MM.1S (cell line): ENCODE measurements around the gene LSR.

Experiments used
- DNase-seq: peaks from one replicate; pipeline ENCODE4 v3.0.0-alpha.2; 2015
- H2AFZ ChIP-seq: fragments of 300-600 bp; sonication (generic); 2 replicates; pipeline ENCODE4 v1.6.0; 2016; ENCODE audit warnings: antibody characterized with exemption, low read length
- H3F3A ChIP-seq: fragments of 300-600 bp; sonication (generic); 2 replicates; pipeline ENCODE4 v1.6.1; 2016; ENCODE audit warnings: mild to moderate bottlenecking, antibody characterized with exemption, low read length, moderate library complexity, mixed read lengths; ENCODE audit not compliant: insufficient read depth
- H3K27ac ChIP-seq: fragments of 300-600 bp; sonication (generic); 2 replicates; pipeline ENCODE4 v1.5.1; 2016; ENCODE audit warnings: mild to moderate bottlenecking, low read length
- H3K27me3 ChIP-seq: fragments of 300-600 bp; sonication (generic); replicated peaks from 2 replicates; pipeline ENCODE4 v1.6.0; 2016; ENCODE audit warnings: low read length; ENCODE audit not compliant: insufficient read depth
- H3K36me3 ChIP-seq: fragments of 300-600 bp; sonication (generic); replicated peaks from 2 replicates; pipeline ENCODE4 v1.6.1; 2016; ENCODE audit warnings: mild to moderate bottlenecking, low read length, mixed read lengths; ENCODE audit not compliant: insufficient read depth
- H3K4me1 ChIP-seq: fragments of 300-600 bp; sonication (generic); 2 replicates; pipeline ENCODE4 v1.6.1; 2016; ENCODE audit warnings: low read length, mixed read lengths
- H3K4me2 ChIP-seq: fragments of 300-600 bp; sonication (generic); 2 replicates; pipeline ENCODE4 v1.6.0; 2016; ENCODE audit warnings: low read depth, low read length
- H3K4me3 ChIP-seq: fragments of 300-600 bp; sonication (generic); 2 replicates; pipeline ENCODE4 v1.5.1; 2016; ENCODE audit warnings: low read length, mixed read lengths
- H3K79me2 ChIP-seq: fragments of 300-600 bp; sonication (generic); 2 replicates; pipeline ENCODE4 v1.6.1; 2016; ENCODE audit warnings: mixed run types, low read length, mixed read lengths
- H3K9ac ChIP-seq: fragments of 300-600 bp; sonication (generic); 2 replicates; pipeline ENCODE4 v1.6.1; 2016; ENCODE audit warnings: low read length, mixed read lengths
- H3K9me2 ChIP-seq: fragments of 300-600 bp; sonication (generic); replicated peaks from 2 replicates; pipeline ENCODE4 v1.6.1; 2016; ENCODE audit warnings: mild to moderate bottlenecking, low read length, mixed read lengths; ENCODE audit not compliant: insufficient read depth
- H3K9me3 ChIP-seq: fragments of 300-600 bp; sonication (generic); replicated peaks from 2 replicates; pipeline ENCODE4 v1.6.1; 2016; ENCODE audit warnings: mild to moderate bottlenecking, low read length, mixed read lengths; ENCODE audit not compliant: insufficient read depth
- H4K20me1 ChIP-seq: fragments of 300-600 bp; sonication (generic); 2 replicates; pipeline ENCODE4 v1.6.1; 2016; ENCODE audit warnings: mild to moderate bottlenecking, low read length, moderate library complexity, mixed read lengths; ENCODE audit not compliant: insufficient read depth
- EZH2 ChIP-seq: fragments of 300-600 bp; sonication (generic); optimal IDR thresholded peaks from 2 replicates; pipeline ENCODE3; 2017; ENCODE audit warnings: low read depth, mild to moderate bottlenecking, antibody characterized with exemption, low read length, mixed read lengths
- EZH2phosphoT487 ChIP-seq: fragments of 300-600 bp; sonication (generic); IDR thresholded peaks from 2 replicates; pipeline ENCODE4 v1.6.1; 2018; ENCODE audit warnings: antibody characterized with exemption, low read length
- TF ChIP-seq, protein P1 (sequence below): fragments of 300-600 bp; sonication (generic); IDR thresholded peaks from 2 replicates; pipeline ENCODE4 v1.5.1; 2016; ENCODE audit warnings: antibody characterized with exemption, low read length, mixed read lengths

LSR gene

DNA sequence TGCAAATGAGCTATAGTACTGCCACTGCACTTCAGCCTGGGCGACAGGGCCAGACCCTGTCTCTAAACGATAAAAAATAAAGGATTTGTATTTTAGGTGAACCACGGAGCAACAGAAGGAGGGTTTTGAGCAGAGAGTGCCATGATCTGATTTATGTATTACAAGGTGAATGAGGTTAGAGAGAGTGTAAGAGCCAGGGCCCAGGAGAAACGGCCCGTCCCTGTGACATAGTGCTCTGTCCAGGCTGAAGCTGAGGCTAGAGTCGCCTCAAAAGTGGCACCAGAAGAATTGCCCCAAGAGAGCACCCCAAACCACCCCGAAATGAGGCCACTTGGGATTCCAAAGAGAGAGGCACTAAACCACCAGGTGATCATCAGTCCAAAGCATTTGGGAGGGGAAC is 60.1 kb downstream of the LSR start:
- Histone ChIP-seq H3K36me3 (no peaks in the 10 kb centered on the region), H4K20me1 (no peaks in the 10 kb centered on the region), H3K27ac (no peak overlapping the region), H3K27me3 (peaks cover 33% of the 10 kb centered on the region), H3K9ac (no peak overlapping the region), H3K79me2 (no peaks in the 10 kb centered on the region), H3K9me2 (no peaks in the 10 kb centered on the region), H3K4me2 (no peak overlapping the region), H3K4me3 (no peak overlapping the region), H3F3A (no peaks in the 10 kb centered on the region), H2AFZ (no peak overlapping the region), H3K9me3 (no peaks in the 10 kb centered on the region), H3K4me1 (no peaks in the 10 kb centered on the region)
- DNase-seq: no peak
- TF ChIP-seq, protein P1, sequence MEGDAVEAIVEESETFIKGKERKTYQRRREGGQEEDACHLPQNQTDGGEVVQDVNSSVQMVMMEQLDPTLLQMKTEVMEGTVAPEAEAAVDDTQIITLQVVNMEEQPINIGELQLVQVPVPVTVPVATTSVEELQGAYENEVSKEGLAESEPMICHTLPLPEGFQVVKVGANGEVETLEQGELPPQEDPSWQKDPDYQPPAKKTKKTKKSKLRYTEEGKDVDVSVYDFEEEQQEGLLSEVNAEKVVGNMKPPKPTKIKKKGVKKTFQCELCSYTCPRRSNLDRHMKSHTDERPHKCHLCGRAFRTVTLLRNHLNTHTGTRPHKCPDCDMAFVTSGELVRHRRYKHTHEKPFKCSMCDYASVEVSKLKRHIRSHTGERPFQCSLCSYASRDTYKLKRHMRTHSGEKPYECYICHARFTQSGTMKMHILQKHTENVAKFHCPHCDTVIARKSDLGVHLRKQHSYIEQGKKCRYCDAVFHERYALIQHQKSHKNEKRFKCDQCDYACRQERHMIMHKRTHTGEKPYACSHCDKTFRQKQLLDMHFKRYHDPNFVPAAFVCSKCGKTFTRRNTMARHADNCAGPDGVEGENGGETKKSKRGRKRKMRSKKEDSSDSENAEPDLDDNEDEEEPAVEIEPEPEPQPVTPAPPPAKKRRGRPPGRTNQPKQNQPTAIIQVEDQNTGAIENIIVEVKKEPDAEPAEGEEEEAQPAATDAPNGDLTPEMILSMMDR: no peak
- TF ChIP-seq EZH2 (no peak), EZH2phosphoT487 (no peak)

DNA sequence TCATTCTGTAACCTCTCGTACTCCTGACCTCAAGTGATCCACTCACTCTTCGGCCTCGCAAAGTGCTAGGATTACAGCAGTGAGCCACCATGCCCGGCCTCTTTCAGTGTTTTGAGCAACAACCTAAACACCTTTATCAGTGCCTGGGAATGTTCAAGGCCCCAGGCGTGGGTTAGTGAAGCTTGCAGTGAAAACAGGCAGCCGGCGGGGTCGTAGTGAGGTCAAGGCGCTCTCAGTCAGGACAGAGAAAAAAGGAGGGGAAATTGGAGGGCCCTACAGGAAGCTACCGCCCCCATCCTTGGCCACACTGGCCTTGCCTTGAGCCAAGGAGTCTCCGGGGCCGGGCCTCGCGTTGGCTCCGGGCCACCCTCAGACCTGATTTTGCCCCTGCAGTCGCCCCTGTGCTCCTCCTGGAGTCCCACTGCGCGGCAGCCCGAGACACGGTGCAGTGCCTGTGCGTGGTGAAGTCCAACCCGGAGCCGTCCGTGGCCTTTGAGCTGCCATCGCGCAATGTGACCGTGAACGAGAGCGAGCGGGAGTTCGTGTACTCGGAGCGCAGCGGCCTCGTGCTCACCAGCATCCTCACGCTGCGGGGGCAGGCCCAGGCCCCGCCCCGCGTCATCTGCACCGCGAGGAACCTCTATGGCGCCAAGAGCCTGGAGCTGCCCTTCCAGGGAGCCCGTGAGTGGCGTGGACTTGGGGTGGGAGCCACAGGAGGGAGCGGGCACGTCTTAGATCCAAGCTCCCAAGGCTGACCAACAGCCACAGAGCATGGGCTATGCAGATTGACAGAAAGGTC is 60.9 kb downstream of the LSR start:
- Histone ChIP-seq H3F3A (no peaks in the 10 kb centered on the region), H3K27ac (no peak overlapping the region), H2AFZ (no peak overlapping the region), H4K20me1 (no peaks in the 10 kb centered on the region), H3K4me1 (no peaks in the 10 kb centered on the region), H3K4me2 (no peak overlapping the region), H3K36me3 (no peaks in the 10 kb centered on the region), H3K9me3 (no peaks in the 10 kb centered on the region), H3K27me3 (peaks cover 37% of the 10 kb centered on the region), H3K4me3 (no peak overlapping the region), H3K79me2 (no peaks in the 10 kb centered on the region), H3K9ac (no peak overlapping the region), H3K9me2 (no peaks in the 10 kb centered on the region)
- no peak for DNase-seq
- TF ChIP-seq EZH2phosphoT487: no peak
- TF ChIP-seq, protein P1: no peak
- TF ChIP-seq EZH2: no peak

DNA sequence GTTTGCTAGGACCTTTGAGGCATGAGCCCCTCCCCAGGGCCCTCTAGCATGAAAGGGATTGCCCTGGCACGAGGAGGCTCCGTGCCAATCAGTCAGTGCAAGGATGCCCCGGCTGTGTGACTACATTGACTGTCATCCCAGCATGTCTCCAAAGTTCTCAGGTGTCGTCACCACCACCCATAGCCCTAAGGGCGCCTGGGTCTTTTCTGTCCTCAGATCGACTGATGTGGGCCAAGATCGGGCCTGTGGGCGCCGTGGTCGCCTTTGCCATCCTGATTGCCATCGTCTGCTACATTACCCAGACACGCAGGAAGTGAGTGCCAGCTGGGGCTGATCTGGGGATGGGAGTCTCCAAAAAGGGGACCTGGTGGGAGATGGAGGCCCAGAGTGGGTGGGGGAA is 61.5 kb downstream of the LSR start:
- H3K9ac ChIP-seq: no peak overlapping the region
- H3K79me2 ChIP-seq: no peaks in the 10 kb centered on the region
- H3K9me3 ChIP-seq: no peaks in the 10 kb centered on the region
- H3K4me1 ChIP-seq: no peaks in the 10 kb centered on the region
- no peak overlapping the region for H3K4me3 ChIP-seq
- H3K9me2 ChIP-seq: no peaks in the 10 kb centered on the region
- no peak overlapping the region for H2AFZ ChIP-seq
- H3K36me3 ChIP-seq: no peaks in the 10 kb centered on the region
- H3K27me3 ChIP-seq: peaks cover 41% of the 10 kb centered on the region
- no peaks in the 10 kb centered on the region for H4K20me1 ChIP-seq
- H3K4me2 ChIP-seq: no peak overlapping the region
- no peaks in the 10 kb centered on the region for H3F3A ChIP-seq
- no peak overlapping the region for H3K27ac ChIP-seq
- no peak for DNase-seq
- no peak for TF ChIP-seq EZH2phosphoT487
- TF ChIP-seq, protein P1: no peak
- no peak for TF ChIP-seq EZH2
